GM21529 (cell line): ENCODE results near the gene CLCN2.
A peak's percentile ranks its signal among the peaks of the same experiment; 100 is the strongest.

Experiments
- ATAC-seq: cut with Tn5 transposase; IDR thresholded peaks from one replicate; pipeline ENCODE4 v1.9.1; 2021; ENCODE audit not compliant: unreplicated experiment

Gene CLCN2

GRCh38 chr3:184332370-184333090 is 28.9 kb downstream of the CLCN2 start:
- no peak for ATAC-seq

- ATAC-seq = no peak
Observed at GRCh38 chr3:184328516-184328915, 32.9 kb downstream of the CLCN2 start.

- ATAC-seq = no peak
Observed at GRCh38 chr3:184327171-184327570, 34.2 kb downstream of the CLCN2 start.

GRCh38 chr3:184325715-184326369 is 35.6 kb downstream of the CLCN2 start:
- ATAC-seq = no peak

GRCh38 chr3:184325269-184325668 is 36.1 kb downstream of the CLCN2 start:
- ATAC-seq = no peak

- ATAC-seq = no peak
Observed at GRCh38 chr3:184323696-184324095, 37.7 kb downstream of the CLCN2 start.

- ATAC-seq = no peak
Observed at GRCh38 chr3:184322731-184323487, 38.5 kb downstream of the CLCN2 start.

GRCh38 chr3:184321666-184322065 is 39.7 kb downstream of the CLCN2 start:
- ATAC-seq = no peak

- ATAC-seq = no peak
Observed at GRCh38 chr3:184320104-184320445, 41.3 kb downstream of the CLCN2 start.

GRCh38 chr3:184317201-184317600 is 44.2 kb downstream of the CLCN2 start:
- no peak for ATAC-seq

GRCh38 chr3:184316792-184317191 is 44.6 kb downstream of the CLCN2 start:
- no peak for ATAC-seq

GRCh38 chr3:184315871-184316661 is 45.3 kb downstream of the CLCN2 start:
- no peak for ATAC-seq

GRCh38 chr3:184315543-184315867 is 45.9 kb downstream of the CLCN2 start:
- ATAC-seq = peak; percentile 18

GRCh38 chr3:184314700-184315542 is 46.5 kb downstream of the CLCN2 start:
- peak; percentile 39 for ATAC-seq

GRCh38 chr3:184314363-184314699 is 47.1 kb downstream of the CLCN2 start, which contains the start of gene EIF4G1:
Gene EIF4G1 (plus strand): TSS chr3:184314606. CDS start chr3:184315797, 1,191 bp downstream.
- peak; percentile 81 for ATAC-seq

- ATAC-seq = no peak
Observed at GRCh38 chr3:184311633-184312032, 49.8 kb downstream of the CLCN2 start.

GRCh38 chr3:184308744-184309143 is 52.7 kb downstream of the CLCN2 start:
- ATAC-seq = no peak

GRCh38 chr3:184307915-184308314 is 53.5 kb downstream of the CLCN2 start:
- no peak for ATAC-seq

GRCh38 chr3:184306341-184306972 is 54.9 kb downstream of the CLCN2 start:
- no peak for ATAC-seq

- no peak for ATAC-seq
Observed at GRCh38 chr3:184305577-184305976, 55.8 kb downstream of the CLCN2 start.
